ENCODE results near the gene HS1BP3. TPM values are rescaled to one million over a fixed set of nuclear protein-coding genes. Genes with fewer than 3 reads are reported as not detected.

Gene HS1BP3
- total and polyA plus RNA-seq, 2 of the 13 experiments (the other 11 are each of a cell fraction or from before 2014, with no cell fraction given), result 15.2 to 22.0 TPM

DNA sequence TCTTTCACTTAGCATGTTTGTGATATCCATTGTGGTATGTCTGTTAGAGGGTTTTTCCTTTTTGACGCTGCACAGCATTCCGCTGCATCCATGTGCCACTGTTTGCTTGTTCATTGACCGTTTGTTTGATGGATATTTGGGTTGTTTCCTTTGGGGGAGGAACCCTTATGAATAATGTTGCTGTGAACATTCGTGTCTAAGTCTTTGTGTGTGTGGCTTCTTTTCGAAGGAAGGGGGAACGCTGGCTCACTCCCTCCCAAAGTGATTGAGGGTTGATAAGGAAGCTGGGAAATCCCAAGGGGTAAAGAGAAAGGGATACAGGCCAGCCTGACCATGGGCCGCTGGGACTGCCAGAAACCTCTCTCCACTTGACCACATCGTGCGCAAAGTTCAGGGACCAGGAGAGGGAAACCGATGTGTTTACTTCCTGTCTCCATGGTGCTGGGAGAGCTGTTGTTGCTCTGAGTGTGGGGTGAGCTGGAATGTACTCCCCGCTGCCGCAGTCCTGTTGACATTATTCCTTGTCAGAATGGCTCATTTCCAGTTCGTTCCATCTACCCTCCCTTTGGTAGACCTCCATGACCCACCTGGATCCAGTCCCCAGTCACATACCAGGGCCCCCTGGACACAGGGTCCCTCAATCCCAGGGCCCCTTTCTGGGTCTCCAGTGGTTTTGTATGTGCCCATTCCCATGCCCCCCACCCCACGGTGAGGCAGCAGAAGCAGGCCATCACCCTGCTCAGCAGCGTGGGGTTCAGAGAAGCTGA lies 39.6 kb downstream of the HS1BP3 start (continued):
- TF ChIP-seq REL (CRISPR knock-in tag; conservative IDR thresholded peaks at IDR 0.05), result no peak
- no peak for TF ChIP-seq NCOA5 (CRISPR knock-in tag; IDR thresholded peaks at IDR 0.05)
- TF ChIP-seq, protein P1, sequence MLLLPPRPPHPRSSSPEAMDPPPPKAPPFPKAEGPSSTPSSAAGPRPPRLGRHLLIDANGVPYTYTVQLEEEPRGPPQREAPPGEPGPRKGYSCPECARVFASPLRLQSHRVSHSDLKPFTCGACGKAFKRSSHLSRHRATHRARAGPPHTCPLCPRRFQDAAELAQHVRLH (CRISPR knock-in tag; IDR thresholded peaks at IDR 0.05; ENCODE audit: borderline replicate concordance, low read depth), result peak; percentile 96; the same call in 1 of the 2 replicates
- TF ChIP-seq, protein P2, sequence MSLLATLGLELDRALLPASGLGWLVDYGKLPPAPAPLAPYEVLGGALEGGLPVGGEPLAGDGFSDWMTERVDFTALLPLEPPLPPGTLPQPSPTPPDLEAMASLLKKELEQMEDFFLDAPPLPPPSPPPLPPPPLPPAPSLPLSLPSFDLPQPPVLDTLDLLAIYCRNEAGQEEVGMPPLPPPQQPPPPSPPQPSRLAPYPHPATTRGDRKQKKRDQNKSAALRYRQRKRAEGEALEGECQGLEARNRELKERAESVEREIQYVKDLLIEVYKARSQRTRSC (CRISPR knock-in tag; IDR thresholded peaks at IDR 0.05; ENCODE audit: low read depth), result no peak
- TF ChIP-seq, protein P3, sequence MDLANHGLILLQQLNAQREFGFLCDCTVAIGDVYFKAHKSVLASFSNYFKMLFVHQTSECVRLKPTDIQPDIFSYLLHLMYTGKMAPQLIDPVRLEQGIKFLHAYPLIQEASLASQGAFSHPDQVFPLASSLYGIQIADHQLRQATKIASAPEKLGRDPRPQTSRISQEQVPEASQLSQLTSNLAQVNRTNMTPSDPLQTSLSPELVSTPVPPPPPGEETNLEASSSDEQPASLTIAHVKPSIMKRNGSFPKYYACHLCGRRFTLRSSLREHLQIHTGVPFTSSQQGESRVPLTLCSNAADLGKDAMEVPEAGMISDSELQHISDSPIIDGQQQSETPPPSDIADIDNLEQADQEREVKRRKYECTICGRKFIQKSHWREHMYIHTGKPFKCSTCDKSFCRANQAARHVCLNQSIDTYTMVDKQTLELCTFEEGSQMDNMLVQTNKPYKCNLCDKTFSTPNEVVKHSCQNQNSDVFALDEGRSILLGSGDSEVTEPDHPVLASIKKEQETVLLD (CRISPR knock-in tag; IDR thresholded peaks at IDR 0.05; ENCODE audit: low read depth), result peak; percentile 33; the same call in 1 of the 2 replicates
- TF ChIP-seq, protein P4, sequence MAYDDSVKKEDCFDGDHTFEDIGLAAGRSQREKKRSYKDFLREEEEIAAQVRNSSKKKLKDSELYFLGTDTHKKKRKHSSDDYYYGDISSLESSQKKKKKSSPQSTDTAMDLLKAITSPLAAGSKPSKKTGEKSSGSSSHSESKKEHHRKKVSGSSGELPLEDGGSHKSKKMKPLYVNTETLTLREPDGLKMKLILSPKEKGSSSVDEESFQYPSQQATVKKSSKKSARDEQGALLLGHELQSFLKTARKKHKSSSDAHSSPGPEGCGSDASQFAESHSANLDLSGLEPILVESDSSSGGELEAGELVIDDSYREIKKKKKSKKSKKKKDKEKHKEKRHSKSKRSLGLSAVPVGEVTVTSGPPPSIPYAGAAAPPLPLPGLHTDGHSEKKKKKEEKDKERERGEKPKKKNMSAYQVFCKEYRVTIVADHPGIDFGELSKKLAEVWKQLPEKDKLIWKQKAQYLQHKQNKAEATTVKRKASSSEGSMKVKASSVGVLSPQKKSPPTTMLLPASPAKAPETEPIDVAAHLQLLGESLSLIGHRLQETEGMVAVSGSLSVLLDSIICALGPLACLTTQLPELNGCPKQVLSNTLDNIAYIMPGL (CRISPR knock-in tag; IDR thresholded peaks at IDR 0.05; ENCODE audit: borderline replicate concordance in 1 of 2, low read depth in 1 of 2), result peak; percentile 43 to 59; a peak in 1 of 4 replicates
- peak; percentile 99 for TF ChIP-seq MED1 (CRISPR knock-in tag; IDR thresholded peaks at IDR 0.05)
- TF ChIP-seq ZBTB1 (CRISPR knock-in tag; IDR thresholded peaks at IDR 0.05; ENCODE audit: borderline replicate concordance), result peak; percentile 51; the same call in 1 of the 2 replicates
- no peak; the same call in 1 of the 2 replicates for TF ChIP-seq TP53 (CRISPR knock-in tag; conservative IDR thresholded peaks at IDR 0.05)
- TF ChIP-seq TMF1 (CRISPR knock-in tag; IDR thresholded peaks at IDR 0.05; ENCODE audit: low read depth), result no peak
- TF ChIP-seq HNRNPH1 (optimal IDR thresholded peaks at IDR 0.05; ENCODE audit: low read depth, low read length), result peak; percentile 33
- 0 out of 2 replicates have a peak, but pooled peaks have one; percentile 47 for TF ChIP-seq RBFOX2 (IDR thresholded peaks at IDR 0.05; ENCODE audit: low read depth, low read length)
- no peak for TF ChIP-seq ISX (CRISPR knock-in tag; conservative IDR thresholded peaks at IDR 0.05)
- TF ChIP-seq JUNB (CRISPR knock-in tag; IDR thresholded peaks at IDR 0.05; ENCODE audit: borderline replicate concordance), result no peak
- no peak for TF ChIP-seq NBN (conservative IDR thresholded peaks at IDR 0.05)
- no peak for TF ChIP-seq ZNF546 (CRISPR knock-in tag; conservative IDR thresholded peaks at IDR 0.05)
- peak; percentile 99 for TF ChIP-seq FOXO1 (CRISPR knock-in tag; IDR thresholded peaks at IDR 0.05)
- peak; percentile 59; the same call in 1 of the 2 replicates for TF ChIP-seq POLR2AphosphoS5 (IDR thresholded peaks at IDR 0.05; ENCODE audit: low read depth, low read length)
- TF ChIP-seq ZNF337 (CRISPR knock-in tag; IDR thresholded peaks at IDR 0.05; ENCODE audit: borderline replicate concordance, low read depth), result peak; percentile 87; the same call in 1 of the 2 replicates
- no peak; the same call in 1 of the 2 replicates for TF ChIP-seq ZNF484 (CRISPR knock-in tag; IDR thresholded peaks at IDR 0.05; ENCODE audit: borderline replicate concordance, low read depth)
- no peak for TF ChIP-seq EZH2 (conservative IDR thresholded peaks at IDR 0.05; ENCODE audit: low read depth, low read length)
- TF ChIP-seq, protein P5, sequence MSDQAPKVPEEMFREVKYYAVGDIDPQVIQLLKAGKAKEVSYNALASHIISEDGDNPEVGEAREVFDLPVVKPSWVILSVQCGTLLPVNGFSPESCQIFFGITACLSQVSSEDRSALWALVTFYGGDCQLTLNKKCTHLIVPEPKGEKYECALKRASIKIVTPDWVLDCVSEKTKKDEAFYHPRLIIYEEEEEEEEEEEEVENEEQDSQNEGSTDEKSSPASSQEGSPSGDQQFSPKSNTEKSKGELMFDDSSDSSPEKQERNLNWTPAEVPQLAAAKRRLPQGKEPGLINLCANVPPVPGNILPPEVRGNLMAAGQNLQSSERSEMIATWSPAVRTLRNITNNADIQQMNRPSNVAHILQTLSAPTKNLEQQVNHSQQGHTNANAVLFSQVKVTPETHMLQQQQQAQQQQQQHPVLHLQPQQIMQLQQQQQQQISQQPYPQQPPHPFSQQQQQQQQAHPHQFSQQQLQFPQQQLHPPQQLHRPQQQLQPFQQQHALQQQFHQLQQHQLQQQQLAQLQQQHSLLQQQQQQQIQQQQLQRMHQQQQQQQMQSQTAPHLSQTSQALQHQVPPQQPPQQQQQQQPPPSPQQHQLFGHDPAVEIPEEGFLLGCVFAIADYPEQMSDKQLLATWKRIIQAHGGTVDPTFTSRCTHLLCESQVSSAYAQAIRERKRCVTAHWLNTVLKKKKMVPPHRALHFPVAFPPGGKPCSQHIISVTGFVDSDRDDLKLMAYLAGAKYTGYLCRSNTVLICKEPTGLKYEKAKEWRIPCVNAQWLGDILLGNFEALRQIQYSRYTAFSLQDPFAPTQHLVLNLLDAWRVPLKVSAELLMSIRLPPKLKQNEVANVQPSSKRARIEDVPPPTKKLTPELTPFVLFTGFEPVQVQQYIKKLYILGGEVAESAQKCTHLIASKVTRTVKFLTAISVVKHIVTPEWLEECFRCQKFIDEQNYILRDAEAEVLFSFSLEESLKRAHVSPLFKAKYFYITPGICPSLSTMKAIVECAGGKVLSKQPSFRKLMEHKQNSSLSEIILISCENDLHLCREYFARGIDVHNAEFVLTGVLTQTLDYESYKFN (CRISPR knock-in tag; conservative IDR thresholded peaks at IDR 0.05), result peak; percentile 98

All from HepG2 (cell line).